Measurements from ENCODE around the gene PALLD.

- no peak for TF ChIP-seq CTCF (IDR thresholded peaks at IDR 0.05)
- no peak for TF ChIP-seq POLR2A (IDR thresholded peaks at IDR 0.05)
Observed at GRCh38 chr4:168651864-168652263, 155.0 kb downstream of the PALLD start.
